ENCODE measurements around the gene CIROP.

Gene CIROP

GRCh38 chr14:23132970-23133369, 28.2 kb upstream of the CIROP start:
- in situ Hi-C loops (cut with HindIII; ENCODE audit: low sequenced_read_pairs), result no loop called here

- in situ Hi-C loops (cut with HindIII; ENCODE audit: low sequenced_read_pairs), result no loop called here
Measured at GRCh38 chr14:23131482-23131881, 26.7 kb upstream of the CIROP start.

GRCh38 chr14:23130871-23131270, 26.1 kb upstream of the CIROP start:
- in situ Hi-C loops (cut with HindIII; ENCODE audit: low sequenced_read_pairs), result no loop called here

DNA sequence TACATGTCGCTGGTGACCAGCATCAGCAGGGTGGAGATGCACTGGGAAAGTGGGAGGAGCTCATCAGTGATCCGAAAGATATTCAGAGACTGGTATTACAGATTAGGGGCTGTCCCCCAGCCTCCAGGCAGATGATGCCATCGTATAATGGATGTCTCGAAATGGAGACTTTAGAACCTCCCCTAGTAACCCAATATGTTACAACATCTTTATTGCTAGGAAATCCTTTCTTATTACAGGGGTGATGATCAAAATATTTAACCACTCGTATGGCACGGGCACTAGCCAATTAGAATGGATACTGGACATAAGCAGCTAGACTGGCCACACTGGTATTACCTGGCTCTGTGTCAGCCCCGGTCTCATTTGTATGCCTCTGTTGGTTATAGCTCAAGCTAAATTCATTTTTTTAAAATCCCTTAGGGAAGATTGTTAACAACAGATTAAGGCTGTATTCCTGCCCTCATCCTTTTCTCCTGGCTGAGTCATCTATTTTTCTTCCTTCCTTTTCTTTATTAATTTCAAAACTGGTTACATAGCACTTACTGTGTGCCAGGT, 25.0 kb upstream of the CIROP start:
- in situ Hi-C loops (cut with HindIII; ENCODE audit: low sequenced_read_pairs), result no loop called here

GRCh38 chr14:23128969-23129758, 24.4 kb upstream of the CIROP start:
- in situ Hi-C loops (cut with HindIII; ENCODE audit: low sequenced_read_pairs), result no loop called here

DNA sequence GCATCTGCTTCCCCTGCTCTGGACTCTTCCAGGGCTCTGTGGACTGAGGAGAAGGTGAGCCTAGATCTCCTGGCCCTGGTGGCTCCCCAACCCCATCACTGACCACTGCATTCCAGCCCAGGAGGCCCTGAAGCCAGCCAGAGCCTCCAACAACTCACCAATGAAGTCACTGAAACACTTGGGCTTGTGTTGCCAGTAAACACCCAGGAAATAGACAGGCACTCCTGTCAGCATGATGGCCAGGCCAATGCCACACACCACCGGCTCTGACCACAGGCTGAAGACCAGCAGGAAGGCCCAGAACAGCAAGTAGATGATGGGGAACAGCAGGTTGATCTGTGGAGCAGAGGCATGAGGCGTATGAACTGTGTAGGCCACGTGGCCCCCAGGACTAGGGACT, 23.1 kb upstream of the CIROP start:
- in situ Hi-C loops (cut with HindIII; ENCODE audit: low sequenced_read_pairs), result no loop called here

- in situ Hi-C loops (cut with HindIII; ENCODE audit: low sequenced_read_pairs), result no loop called here
Measured at GRCh38 chr14:23126548-23127278, 21.9 kb upstream of the CIROP start.

- in situ Hi-C loops (cut with HindIII; ENCODE audit: low sequenced_read_pairs), result no loop called here
Measured at GRCh38 chr14:23125933-23126524, 21.2 kb upstream of the CIROP start.

DNA sequence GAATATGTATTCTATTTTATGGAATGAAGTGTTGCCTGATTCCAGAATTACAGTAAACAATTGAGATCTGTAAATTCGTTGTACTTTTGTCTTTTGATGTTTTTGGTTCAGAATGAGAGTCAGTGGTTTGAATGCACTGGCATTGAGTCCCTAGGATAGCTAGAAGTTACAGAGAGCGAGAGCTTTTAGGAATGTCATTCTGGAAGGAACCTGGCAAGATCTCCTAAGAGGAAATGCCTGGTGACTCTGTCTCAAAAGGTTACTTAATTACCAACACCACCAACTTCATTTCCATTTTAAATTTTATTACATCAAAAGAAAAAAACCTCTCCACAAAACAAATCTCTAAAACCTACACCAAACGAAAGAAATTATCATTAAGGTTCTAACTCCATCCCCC, 20.2 kb upstream of the CIROP start:
- in situ Hi-C loops (cut with HindIII; ENCODE audit: low sequenced_read_pairs), result no loop called here

DNA sequence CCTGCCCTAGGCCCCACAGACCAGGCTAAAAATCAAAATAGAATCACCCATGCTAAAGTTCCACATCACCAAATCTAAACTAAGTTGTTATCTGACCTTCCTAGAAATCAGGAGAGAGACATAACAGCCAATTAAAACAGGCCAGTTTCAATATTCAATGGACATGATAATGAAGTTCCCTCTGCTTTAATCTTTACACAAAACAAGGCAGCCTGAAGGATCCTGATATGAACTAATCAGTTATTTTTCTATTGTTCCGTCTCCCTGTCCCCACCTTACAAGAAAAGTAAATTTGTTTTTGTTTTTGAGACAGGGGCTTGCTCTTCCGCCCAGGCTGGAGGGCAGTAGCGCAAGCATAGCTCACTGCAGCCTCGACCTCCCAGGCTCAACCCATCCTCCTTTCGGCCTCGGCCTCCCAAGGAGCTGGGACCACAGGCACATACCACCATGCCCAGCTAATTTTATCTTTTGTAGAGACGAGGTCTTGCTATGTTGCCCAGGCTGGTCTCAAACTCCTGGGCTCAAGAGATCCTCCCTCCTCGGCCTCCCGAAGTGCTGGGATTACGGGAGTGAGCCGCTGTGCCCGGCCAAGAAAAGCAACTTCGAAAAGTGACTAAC, 19.7 kb upstream of the CIROP start:
- in situ Hi-C loops (cut with HindIII; ENCODE audit: low sequenced_read_pairs), result no loop called here

GRCh38 chr14:23123419-23123818, 18.6 kb upstream of the CIROP start:
- in situ Hi-C loops (cut with HindIII; ENCODE audit: low sequenced_read_pairs), result no loop called here

DNA sequence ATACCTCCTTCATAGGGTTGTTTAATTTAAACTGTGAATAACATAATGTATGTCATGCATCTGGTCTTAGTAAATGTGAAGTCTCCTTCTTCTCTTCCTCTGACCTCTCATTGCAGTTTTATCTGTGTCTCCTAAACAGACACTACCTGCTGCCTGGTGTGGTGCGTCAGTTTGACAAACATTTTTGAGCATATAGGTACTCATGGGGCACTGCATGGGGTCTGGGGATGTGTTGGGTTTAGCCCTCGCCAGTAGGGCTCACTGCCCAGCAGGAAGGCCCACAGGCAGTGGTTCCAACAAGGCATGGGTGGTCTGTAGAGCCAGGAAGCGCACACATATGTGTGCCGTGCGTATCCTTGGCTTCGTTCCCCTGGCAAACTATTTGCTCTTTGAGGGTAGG, 17.3 kb upstream of the CIROP start:
- in situ Hi-C loops (cut with HindIII; ENCODE audit: low sequenced_read_pairs), result no loop called here

DNA sequence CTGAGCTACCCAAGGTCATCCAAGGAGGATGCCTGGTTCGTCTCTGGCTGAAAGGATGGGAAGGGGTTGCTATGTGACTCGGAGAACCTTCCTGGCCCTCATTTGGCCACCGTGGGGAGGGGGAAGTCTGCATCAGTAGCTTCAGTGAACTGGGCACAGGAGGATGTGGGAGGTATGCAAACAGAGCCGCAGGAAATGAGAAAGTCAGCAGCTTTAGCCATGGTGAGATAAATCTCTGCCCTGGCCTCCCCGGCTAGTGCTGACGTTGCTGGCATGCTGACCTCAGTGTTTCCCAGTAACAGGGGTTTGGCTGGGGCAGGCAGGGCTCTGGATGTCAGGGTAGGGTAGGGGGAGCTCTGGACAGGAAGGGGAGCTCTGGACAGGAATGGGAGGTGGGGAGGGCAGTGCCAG, 16.6 kb upstream of the CIROP start:
- in situ Hi-C loops (cut with HindIII; ENCODE audit: low sequenced_read_pairs), result no loop called here

DNA sequence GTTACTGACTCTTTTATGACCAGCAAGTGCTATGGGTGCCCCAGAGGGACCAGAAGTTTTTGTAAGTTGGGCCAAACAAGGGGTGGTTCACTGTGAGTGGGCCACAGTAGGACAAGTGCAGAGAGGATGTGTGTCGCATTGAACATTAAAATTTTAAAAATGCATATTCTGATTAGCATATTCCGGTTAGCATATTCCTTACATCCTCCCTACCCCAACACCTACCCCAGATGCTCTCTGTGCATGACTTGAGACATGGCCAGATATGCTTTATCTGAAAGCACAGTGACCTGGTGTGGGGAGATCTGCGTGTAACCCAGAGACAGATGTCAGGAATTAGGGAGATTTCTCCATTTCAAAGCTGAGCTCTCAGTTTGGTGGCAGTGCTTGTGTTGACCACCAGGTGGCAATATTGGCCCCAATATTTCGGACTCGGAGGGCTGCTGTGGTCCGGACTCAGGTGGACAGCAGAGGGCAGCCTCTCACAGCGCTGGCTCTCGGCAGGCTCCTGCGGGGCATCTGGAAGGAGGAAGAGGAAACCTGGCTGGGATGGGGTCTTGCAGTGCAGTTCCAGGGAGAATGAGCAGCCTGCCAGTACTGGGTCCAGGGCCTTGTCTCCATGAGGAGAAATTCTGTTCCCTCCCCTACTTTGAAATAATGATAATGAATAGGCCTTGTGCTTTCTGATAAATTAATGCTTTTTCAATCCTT, 15.9 kb upstream of the CIROP start:
- in situ Hi-C loops (cut with HindIII; ENCODE audit: low sequenced_read_pairs), result no loop called here

DNA sequence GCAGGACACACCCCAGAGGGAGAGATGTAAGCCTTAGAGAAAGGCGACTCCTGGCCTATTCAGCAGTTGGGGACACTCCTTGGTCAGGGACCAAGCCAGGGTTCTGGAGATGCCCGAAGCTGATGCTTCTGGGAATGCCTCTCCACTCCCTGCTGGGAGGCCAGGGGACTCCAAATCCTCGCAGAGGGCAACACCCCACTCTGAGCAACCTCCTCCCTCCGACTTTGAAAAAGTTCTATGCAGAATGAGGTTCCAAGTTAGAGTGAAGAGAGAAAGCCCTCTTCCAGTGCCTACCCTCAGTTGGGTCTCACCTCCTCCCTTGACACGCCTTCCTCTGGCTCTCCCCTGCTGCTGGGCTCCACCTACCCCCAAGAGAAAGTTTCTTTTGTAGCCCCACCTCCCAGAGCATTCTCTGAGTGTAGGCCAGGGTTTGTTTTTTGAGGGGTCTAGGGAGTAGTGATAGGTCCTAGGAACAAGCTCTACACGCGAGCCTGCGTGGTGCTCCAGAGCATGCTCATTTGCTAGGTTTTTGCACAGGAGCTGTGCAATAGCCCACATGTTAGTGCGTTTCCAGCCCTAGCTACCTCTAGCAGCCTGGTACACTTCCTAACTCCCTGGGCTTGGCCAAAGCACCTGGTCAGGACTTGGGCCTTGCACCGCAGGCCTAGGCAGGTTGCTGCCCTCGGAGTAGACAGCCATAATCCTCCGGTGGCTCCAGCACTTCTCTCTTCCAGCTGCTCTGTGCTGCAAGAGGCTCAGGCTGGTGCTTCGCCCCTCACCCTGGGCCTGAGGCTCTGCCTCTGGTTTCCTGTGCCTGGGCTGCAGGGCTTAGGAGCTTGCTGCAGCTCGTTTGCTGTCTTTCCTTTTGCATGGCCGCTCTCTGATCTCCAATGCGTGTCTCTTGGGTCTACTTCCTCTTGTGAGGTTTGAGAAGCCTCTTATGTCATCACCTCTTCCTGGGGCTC, 14.9 kb upstream of the CIROP start:
- in situ Hi-C loops (cut with HindIII; ENCODE audit: low sequenced_read_pairs), result no loop called here

- in situ Hi-C loops (cut with HindIII; ENCODE audit: low sequenced_read_pairs), result no loop called here
Measured at GRCh38 chr14:23118506-23119362, 13.9 kb upstream of the CIROP start, which contains the start of gene CEBPE. CEBPE (minus strand) TSS chr14:23119255; CDS start chr14:23119091, 164 bp downstream.

GRCh38 chr14:23117371-23118020, 12.7 kb upstream of the CIROP start:
- in situ Hi-C loops (cut with HindIII; ENCODE audit: low sequenced_read_pairs), result no loop called here

DNA sequence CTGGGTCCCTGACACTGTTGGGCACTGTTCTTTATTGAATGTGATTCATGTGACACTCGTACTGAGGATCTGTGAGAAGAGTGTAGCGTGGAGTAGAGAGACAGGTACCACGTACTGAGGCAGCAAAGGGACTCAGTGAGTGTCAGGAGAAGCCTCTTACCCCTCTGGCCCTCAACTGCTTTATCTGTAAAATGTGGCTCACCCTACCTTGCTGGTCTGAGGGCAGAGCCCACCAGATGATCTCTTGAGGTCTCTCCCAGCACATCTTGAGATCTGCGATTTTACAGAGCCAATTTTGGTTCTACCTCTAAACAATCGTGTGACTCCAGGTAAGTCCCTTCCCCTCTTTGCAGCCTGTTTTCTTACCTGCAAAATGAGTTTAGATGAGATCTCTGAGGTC, 11.1 kb upstream of the CIROP start:
- in situ Hi-C loops (cut with HindIII; ENCODE audit: low sequenced_read_pairs), result no loop called here
